ENCODE measurements around the gene IL1RN.

IL1RN gene

GRCh38 chr2:113113807-113114206 is 13.6 kb upstream of the IL1RN start:
- Histone ChIP-seq H3K36me3 (ENCODE audit: control insufficient read depth, insufficient read depth, low read length) (no peaks in the 10 kb centered on the region), H3K27me3 (replicated peaks; ENCODE audit: control insufficient read depth, insufficient read depth, low read length) (no peaks in the 10 kb centered on the region), H3K4me3 (replicated peaks; ENCODE audit: low read depth, low read length) (no peak overlapping the region)
- TF ChIP-seq CTCF (IDR thresholded peaks at IDR 0.05; ENCODE audit: insufficient read depth, low read length, poor library complexity, severe bottlenecking) = no peak
- DNase-seq (ENCODE audit: extremely low read depth, insufficient read length) = no peak

- no peaks in the 10 kb centered on the region for H3K36me3 ChIP-seq (ENCODE audit: control insufficient read depth, insufficient read depth, low read length)
- no peak for TF ChIP-seq CTCF (IDR thresholded peaks at IDR 0.05; ENCODE audit: insufficient read depth, low read length, poor library complexity, severe bottlenecking)
- H3K27me3 ChIP-seq (replicated peaks; ENCODE audit: control insufficient read depth, insufficient read depth, low read length) = no peaks in the 10 kb centered on the region
- no peak for DNase-seq (ENCODE audit: extremely low read depth, insufficient read length)
- no peak overlapping the region for H3K4me3 ChIP-seq (replicated peaks; ENCODE audit: low read depth, low read length)
These were observed 13.0 kb upstream of the IL1RN start for GRCh38 chr2:113114224-113114945.

GRCh38 chr2:113114996-113115395 is 12.4 kb upstream of the IL1RN start:
- Histone ChIP-seq H3K27me3 (replicated peaks; ENCODE audit: control insufficient read depth, insufficient read depth, low read length) (no peaks in the 10 kb centered on the region), H3K36me3 (ENCODE audit: control insufficient read depth, insufficient read depth, low read length) (no peaks in the 10 kb centered on the region), H3K4me3 (replicated peaks; ENCODE audit: low read depth, low read length) (no peak overlapping the region)
- TF ChIP-seq CTCF (IDR thresholded peaks at IDR 0.05; ENCODE audit: insufficient read depth, low read length, poor library complexity, severe bottlenecking) = no peak
- DNase-seq (ENCODE audit: extremely low read depth, insufficient read length) = no peak

GRCh38 chr2:113116100-113116958 is 11.1 kb upstream of the IL1RN start:
- H3K36me3 ChIP-seq (ENCODE audit: control insufficient read depth, insufficient read depth, low read length) = no peaks in the 10 kb centered on the region
- H3K27me3 ChIP-seq (replicated peaks; ENCODE audit: control insufficient read depth, insufficient read depth, low read length) = no peaks in the 10 kb centered on the region
- DNase-seq (ENCODE audit: extremely low read depth, insufficient read length) = peak; percentile 57
- no peak for TF ChIP-seq CTCF (IDR thresholded peaks at IDR 0.05; ENCODE audit: insufficient read depth, low read length, poor library complexity, severe bottlenecking)
- H3K4me3 ChIP-seq (replicated peaks; ENCODE audit: low read depth, low read length) = no peak overlapping the region

- no peak overlapping the region for H3K4me3 ChIP-seq (replicated peaks; ENCODE audit: low read depth, low read length)
- H3K36me3 ChIP-seq (ENCODE audit: control insufficient read depth, insufficient read depth, low read length) = no peaks in the 10 kb centered on the region
- no peaks in the 10 kb centered on the region for H3K27me3 ChIP-seq (replicated peaks; ENCODE audit: control insufficient read depth, insufficient read depth, low read length)
- no peak for DNase-seq (ENCODE audit: extremely low read depth, insufficient read length)
- no peak for TF ChIP-seq CTCF (IDR thresholded peaks at IDR 0.05; ENCODE audit: insufficient read depth, low read length, poor library complexity, severe bottlenecking)
These were observed 9.7 kb upstream of the IL1RN start for GRCh38 chr2:113117541-113118262.

Data from GM06990 (cell line).